ENCODE results near the gene CPA4. TPM values are rescaled to one million over a fixed set of nuclear protein-coding genes. Genes with fewer than 3 reads are reported as not detected.

The CPA4 gene
- total and polyA plus RNA-seq, 7 donors = 0.06 TPM; not detected in 6

DNA sequence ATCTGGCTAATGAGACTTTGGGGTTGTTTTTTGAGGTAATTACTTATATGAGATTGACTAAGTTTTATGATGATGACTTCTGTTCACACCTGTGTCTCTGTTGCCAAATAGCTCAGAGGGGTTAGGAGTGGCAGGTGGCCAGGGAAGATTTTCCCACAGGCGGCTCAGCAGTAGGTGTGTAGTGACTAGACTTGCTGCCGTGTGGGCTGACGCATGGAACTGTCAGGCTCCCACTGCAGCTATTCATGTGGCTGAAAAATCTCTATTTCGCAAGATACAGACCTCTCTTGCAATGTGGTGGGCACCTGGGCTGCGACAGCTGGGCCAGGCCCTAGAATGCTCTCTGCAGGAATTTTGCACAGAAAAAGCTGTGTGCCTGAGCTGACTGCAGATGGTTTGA, 1.4 kb downstream of the CPA4 start:
- Histone ChIP-seq H3K36me3 (no peaks in the 10 kb centered on the region), H3K27ac (no peak overlapping the region), H3K9me3 (no peaks in the 10 kb centered on the region), H3K4me1 (no peaks in the 10 kb centered on the region), H3K4me3 (no peak overlapping the region), H3K27me3 (no peaks in the 10 kb centered on the region)
- WGBS, 2 donors = 79 to 82% methylated on average over 5 of the region's 5 CpGs
- DNase-seq = no peak
- intact Hi-C loops (cut with DNase I) = no loop called here
- TF ChIP-seq POLR2AphosphoS5 (IDR thresholded peaks at IDR 0.05) (no peak), POLR2A (IDR thresholded peaks at IDR 0.05) (no peak)
- TF ChIP-seq, protein P1, sequence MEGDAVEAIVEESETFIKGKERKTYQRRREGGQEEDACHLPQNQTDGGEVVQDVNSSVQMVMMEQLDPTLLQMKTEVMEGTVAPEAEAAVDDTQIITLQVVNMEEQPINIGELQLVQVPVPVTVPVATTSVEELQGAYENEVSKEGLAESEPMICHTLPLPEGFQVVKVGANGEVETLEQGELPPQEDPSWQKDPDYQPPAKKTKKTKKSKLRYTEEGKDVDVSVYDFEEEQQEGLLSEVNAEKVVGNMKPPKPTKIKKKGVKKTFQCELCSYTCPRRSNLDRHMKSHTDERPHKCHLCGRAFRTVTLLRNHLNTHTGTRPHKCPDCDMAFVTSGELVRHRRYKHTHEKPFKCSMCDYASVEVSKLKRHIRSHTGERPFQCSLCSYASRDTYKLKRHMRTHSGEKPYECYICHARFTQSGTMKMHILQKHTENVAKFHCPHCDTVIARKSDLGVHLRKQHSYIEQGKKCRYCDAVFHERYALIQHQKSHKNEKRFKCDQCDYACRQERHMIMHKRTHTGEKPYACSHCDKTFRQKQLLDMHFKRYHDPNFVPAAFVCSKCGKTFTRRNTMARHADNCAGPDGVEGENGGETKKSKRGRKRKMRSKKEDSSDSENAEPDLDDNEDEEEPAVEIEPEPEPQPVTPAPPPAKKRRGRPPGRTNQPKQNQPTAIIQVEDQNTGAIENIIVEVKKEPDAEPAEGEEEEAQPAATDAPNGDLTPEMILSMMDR (IDR thresholded peaks at IDR 0.05) = no peak

DNA sequence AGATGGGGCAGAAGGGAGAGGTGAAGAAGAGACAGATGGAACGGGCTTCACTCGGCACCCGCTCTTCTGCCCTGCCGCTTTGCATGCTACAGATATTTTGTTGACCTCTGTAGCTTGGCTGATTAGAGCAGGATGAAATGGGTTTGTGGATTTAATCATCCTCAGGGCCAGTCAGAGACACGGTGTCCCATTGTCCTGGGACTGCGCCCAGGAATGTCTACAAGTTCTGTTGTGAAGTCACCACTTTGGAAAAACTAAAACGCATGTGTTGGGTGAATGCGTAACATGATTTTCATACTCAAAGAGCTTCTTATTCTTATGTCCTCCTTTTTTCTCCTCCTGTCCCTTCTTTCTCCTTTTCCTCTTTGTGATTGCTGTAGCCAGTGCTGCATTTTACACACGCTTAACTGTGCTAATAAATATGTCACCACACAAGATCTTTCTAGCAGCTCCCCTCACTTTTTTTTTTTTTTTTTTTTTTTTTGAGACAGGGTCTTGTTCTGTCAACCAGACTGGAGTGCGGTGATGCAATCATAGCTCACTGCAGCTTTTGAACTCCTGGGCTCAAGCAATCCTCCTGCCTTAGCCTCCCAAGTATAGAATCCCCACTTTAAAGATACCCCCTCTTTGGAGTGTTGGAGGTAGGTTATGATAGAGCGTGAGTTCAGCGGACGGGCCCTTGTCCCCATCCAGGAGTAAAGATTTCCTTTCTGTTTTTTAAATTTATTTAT, 3.4 kb downstream of the CPA4 start:
- Histone ChIP-seq H3K27me3 (no peaks in the 10 kb centered on the region), H3K9me3 (no peaks in the 10 kb centered on the region), H3K4me1 (no peaks in the 10 kb centered on the region), H3K4me3 (no peak overlapping the region), H3K27ac (no peak overlapping the region), H3K36me3 (no peaks in the 10 kb centered on the region)
- 95% methylated on average over 13 of the region's 13 CpGs for WGBS, 2 donors
- TF ChIP-seq POLR2A (IDR thresholded peaks at IDR 0.05) = no peak
- no peak for TF ChIP-seq POLR2AphosphoS5 (IDR thresholded peaks at IDR 0.05)
- TF ChIP-seq, protein P1 (IDR thresholded peaks at IDR 0.05) = no peak
- no peak for TF ChIP-seq EP300 (IDR thresholded peaks at IDR 0.05)
- intact Hi-C loops (cut with DNase I) = no loop called here
- no peak for DNase-seq

DNA sequence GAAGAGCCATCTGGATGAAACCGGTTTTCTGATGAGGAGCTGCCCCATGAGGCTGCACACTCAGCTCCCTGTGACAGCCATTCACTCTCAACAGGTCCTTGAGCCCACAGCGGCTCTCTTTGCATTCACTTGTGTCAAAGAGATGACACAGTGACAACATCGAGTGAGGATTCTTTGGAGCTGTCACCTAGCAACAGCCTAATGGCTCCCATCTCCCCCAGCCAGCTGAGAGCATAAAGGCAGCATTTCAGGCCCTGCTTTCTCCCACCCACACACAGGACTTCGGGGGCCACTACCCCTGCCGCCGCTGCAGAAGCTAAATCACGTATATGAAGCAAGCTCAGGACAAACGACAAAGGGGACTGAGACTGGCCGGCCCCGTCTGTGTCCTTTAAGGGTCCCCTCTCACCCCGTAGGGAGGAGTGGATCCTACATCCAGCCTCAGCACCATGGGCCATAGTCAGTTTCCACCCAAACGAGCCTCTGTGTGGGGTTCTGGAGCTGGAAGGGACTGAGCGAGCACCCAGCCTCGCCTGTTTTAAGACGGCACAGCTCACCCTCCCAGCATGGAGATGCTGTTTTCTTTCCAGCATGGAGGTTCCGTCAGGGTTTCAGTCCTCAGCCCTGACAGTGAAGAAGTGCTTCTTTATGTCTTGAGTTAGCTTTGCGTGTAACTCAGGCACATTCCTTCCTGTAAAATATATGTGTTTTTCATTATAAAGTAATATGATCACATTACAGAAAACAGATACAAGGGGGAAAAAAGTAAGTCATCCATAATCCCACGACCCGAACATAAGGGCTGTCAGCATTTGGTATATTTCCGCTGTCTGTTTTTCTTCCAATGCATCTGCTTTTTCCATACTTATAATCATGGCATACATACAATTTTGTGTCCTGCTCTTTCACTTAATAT, 4.9 kb downstream of the CPA4 start:
- H3K4me1 ChIP-seq = no peaks in the 10 kb centered on the region
- intact Hi-C loops (cut with DNase I) = no loop called here
- H3K36me3 ChIP-seq = no peaks in the 10 kb centered on the region
- no peaks in the 10 kb centered on the region for H3K9me3 ChIP-seq
- 91 to 93% methylated on average over 20 of the region's 20 CpGs for WGBS, 2 donors
- no peak overlapping the region for H3K27ac ChIP-seq
- DNase-seq = no peak
- no peaks in the 10 kb centered on the region for H3K27me3 ChIP-seq
- H3K4me3 ChIP-seq = no peak overlapping the region
- no peak for TF ChIP-seq EP300 (IDR thresholded peaks at IDR 0.05)
- TF ChIP-seq, protein P1 (IDR thresholded peaks at IDR 0.05) = no peak
- no peak for TF ChIP-seq POLR2AphosphoS5 (IDR thresholded peaks at IDR 0.05)
- no peak for TF ChIP-seq POLR2A (IDR thresholded peaks at IDR 0.05)

DNA sequence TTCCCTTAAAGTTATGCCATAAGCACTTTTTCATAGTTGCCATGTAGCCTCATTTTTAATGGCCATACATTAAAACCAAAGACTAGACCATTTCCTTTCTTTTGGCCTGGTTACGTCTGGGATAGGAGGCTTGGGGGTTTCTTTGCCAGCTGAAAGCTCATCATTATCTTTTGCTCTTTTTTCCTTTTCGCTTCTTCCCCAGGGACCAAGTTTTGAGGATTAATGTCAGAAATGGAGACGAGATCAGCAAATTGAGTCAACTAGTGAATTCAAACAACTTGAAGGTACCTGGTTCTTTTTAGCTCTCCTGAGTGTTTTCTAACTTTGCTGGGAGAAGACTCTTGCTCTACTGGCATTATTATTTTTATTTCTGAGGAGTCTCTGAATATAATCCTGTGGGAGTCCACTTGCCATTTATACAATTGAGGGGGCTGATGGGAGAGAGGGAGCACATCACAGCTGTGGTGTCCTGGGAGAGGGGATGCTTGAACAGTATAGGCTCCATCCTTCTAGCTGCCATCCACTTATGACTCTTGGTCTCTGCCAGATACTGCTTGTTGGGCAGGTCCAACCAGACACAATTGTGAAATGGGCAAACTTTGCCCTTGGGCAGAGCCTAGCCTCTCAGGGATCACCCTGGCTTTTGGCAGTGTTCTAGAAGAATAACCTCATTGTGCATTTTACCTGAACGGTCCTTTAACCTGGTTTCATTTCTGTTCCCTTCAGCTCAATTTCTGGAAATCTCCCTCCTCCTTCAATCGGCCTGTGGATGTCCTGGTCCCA, 5.8 kb downstream of the CPA4 start:
- H3K36me3 ChIP-seq = no peaks in the 10 kb centered on the region
- no peak for DNase-seq
- no peak overlapping the region for H3K4me3 ChIP-seq
- WGBS, 2 donors = 67 to 80% methylated on average over 5 of the region's 5 CpGs
- intact Hi-C loops (cut with DNase I) = no loop called here
- TF ChIP-seq, protein P1 (IDR thresholded peaks at IDR 0.05) = no peak
- TF ChIP-seq EP300 (IDR thresholded peaks at IDR 0.05) (no peak), POLR2AphosphoS5 (IDR thresholded peaks at IDR 0.05) (no peak), POLR2A (IDR thresholded peaks at IDR 0.05) (no peak)
- H3K9me3 ChIP-seq = no peaks in the 10 kb centered on the region
- no peak overlapping the region for H3K27ac ChIP-seq
- no peaks in the 10 kb centered on the region for H3K27me3 ChIP-seq
- H3K4me1 ChIP-seq = no peaks in the 10 kb centered on the region
